ENCODE results near the gene ZFYVE27. TPM values are rescaled to one million over a fixed set of nuclear protein-coding genes. Genes with fewer than 3 reads are reported as not detected.
A peak's percentile ranks its signal among the peaks of the same experiment; 100 is the strongest.

ZFYVE27 gene
- total and polyA plus RNA-seq, 2 of the 4 experiments (the other 2 are of a cell fraction), result 13.1 to 22.2 TPM

DNA sequence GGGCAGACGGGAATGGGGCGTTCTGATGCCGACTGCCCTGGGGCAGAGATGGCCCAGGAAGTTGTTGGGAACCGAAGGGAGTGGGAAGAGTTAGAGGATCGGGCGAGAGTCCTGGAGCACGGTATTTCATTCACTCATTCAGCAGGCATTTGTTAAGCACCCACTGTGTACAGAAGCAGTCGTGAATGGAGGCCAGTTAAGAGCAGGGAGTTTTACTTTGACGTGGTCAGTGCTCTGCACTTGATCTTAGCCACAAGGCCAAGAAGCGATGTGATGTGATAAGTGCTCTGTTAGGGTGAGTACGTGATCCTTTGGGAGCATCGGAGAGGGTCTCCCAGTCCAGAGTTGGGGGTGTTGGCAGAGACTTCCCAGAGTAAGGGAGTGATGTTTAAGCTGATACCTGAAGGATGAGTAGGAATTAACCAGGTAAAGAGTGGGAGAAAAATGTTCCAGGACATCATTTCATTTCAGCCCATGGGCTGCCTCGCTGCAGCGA, 890 bp downstream of the ZFYVE27 start:
- WGBS, 2 experiments (ENCODE audit: extremely low coverage in 2 of 2, insufficient read length in 1 of 2), result 54% methylated on average over 5 of the region's 14 CpGs; no CpG with 5 or more reads in 1 of the 2 experiments
- peaks cover 12% of the 10 kb centered on the region for H3K36me3 ChIP-seq (ENCODE audit: control insufficient read depth, insufficient read depth, low read length)
- H3K56ac ChIP-seq (ENCODE audit: extremely low read depth, insufficient read depth, low read length), result peak overlapping the region; percentile 39
- TF ChIP-seq MAZ (IDR thresholded peaks at IDR 0.05; ENCODE audit: borderline replicate concordance, low read depth, low read length), result no peak
- no peak for TF ChIP-seq CEBPB (IDR thresholded peaks at IDR 0.05; ENCODE audit: low read depth, low read length)
- TF ChIP-seq MXI1 (IDR thresholded peaks at IDR 0.05; ENCODE audit: borderline replicate concordance, low read depth, low read length), result no peak
- TF ChIP-seq SMC3 (IDR thresholded peaks at IDR 0.05; ENCODE audit: low read depth, low read length), result no peak
- no peak overlapping the region for H2BK15ac ChIP-seq (ENCODE audit: low read depth, low read length)
- peak overlapping the region; percentile 34; the same call in 1 of the 2 replicates for H4K91ac ChIP-seq (ENCODE audit: insufficient read depth, low read depth, low read length)
- peak overlapping the region; percentile 85 for H3K27ac ChIP-seq (ENCODE audit: insufficient read depth, low read length)
- H4K20me1 ChIP-seq (ENCODE audit: insufficient read depth, low read length), result peaks cover 20% of the 10 kb centered on the region; the same call in 1 of the 2 replicates
- DNase-seq (peak; percentile 56), ATAC-seq (ENCODE audit: low read depth) (no peak)
- dilution Hi-C loops (cut with HindIII; ENCODE audit: low sequenced_read_pairs, unreplicated experiment) (no loop called here), in situ Hi-C loops (cut with MboI; ENCODE audit: low sequenced_read_pairs) (loop anchor here (10.0 kb wide), 1 partner anchor 163 kb away; the partner anchor contains the start of gene ANKRD2), intact Hi-C loops (cut with micrococcal nuclease) (no loop called here)
- peak overlapping the region in 1 of 2 experiments; percentile 48; a peak in 2 of 4 replicates for H4K8ac ChIP-seq (ENCODE audit: low read depth in 2 of 2, low read length in 2 of 2)
- no peak overlapping the region for H3K18ac ChIP-seq (ENCODE audit: low read depth, low read length)
- H2AK9ac ChIP-seq (replicated peaks; ENCODE audit: low read depth, low read length, poor library complexity), result peak overlapping the region; percentile 97
- H3K23ac ChIP-seq (ENCODE audit: low read depth, low read length), result peak overlapping the region; percentile 98
- H3K27me3 ChIP-seq (ENCODE audit: control insufficient read depth, insufficient read depth, low read length), result no peaks in the 10 kb centered on the region
- H3K9me3 ChIP-seq (ENCODE audit: control insufficient read depth, insufficient read depth, low read length), result no peaks in the 10 kb centered on the region
- peaks cover 20 to 44% of the 10 kb centered on the region in 2 experiments for H3K79me1 ChIP-seq (ENCODE audit: low read depth in 1 of 2, low read length in 2 of 2)
- H3K4me2 ChIP-seq (ENCODE audit: low read depth, low read length), result peak overlapping the region; percentile 96
- no peak overlapping the region for H2BK20ac ChIP-seq (ENCODE audit: low read depth, low read length)
- H3K4me1 ChIP-seq (ENCODE audit: control insufficient read depth, insufficient read depth, low read length), result peaks cover 9% of the 10 kb centered on the region
- no TSS peak for BruUV-seq (replicated peaks)
- no peak overlapping the region for H2BK120ac ChIP-seq (ENCODE audit: low read depth, low read length)
- peak overlapping the region; percentile 94 for H3K14ac ChIP-seq (replicated peaks; ENCODE audit: low read depth, low read length)
- 0 out of 2 replicates have a peak overlapping the region, but pooled peaks have one; percentile 3 for H4K5ac ChIP-seq (ENCODE audit: low read depth, low read length)
- ChIA-PET POLR2A (ENCODE audit: unreplicated experiment) (no interaction called here), CTCF (no interaction called here)
- H3K9me1 ChIP-seq (ENCODE audit: insufficient read depth, low read length), result peaks cover 14% of the 10 kb centered on the region
- H3K4me3 ChIP-seq (ENCODE audit: insufficient read depth, low read depth, low read length), result peak overlapping the region; percentile 90
- peak overlapping the region; percentile 69 for H2BK5ac ChIP-seq (ENCODE audit: low read depth, low read length, poor library complexity, severe bottlenecking)
- peak overlapping the region; percentile 35 for H3K4ac ChIP-seq (ENCODE audit: low read depth, low read length)
- H2AK5ac ChIP-seq (ENCODE audit: low read depth, low read length), result peak overlapping the region; percentile 77; the same call in 1 of the 2 replicates
- H3K9ac ChIP-seq (ENCODE audit: low read depth, low read length), result peak overlapping the region; percentile 81
- H2AFZ ChIP-seq (replicated peaks; ENCODE audit: low read length, poor library complexity), result peak overlapping the region; percentile 99

Measured in IMR-90 (cell line).